GM12878 (cell line): ENCODE data around the gene PDE8B. TPM values are rescaled to one million over a fixed set of nuclear protein-coding genes. Genes with fewer than 3 reads are reported as not detected.

Experiments used
- CHD4 ChIP-seq: fragments of 200-600 bp; sonication (generic); IDR thresholded peaks from 2 replicates; pipeline ENCODE4 v1.6.1; 2016; ENCODE audit warnings: mild to moderate bottlenecking
- HSF1 ChIP-seq: fragments of 150-350 bp; IDR thresholded peaks from 2 replicates; pipeline ENCODE4 v1.6.1; 2014; ENCODE audit warnings: mild to moderate bottlenecking, low read depth, low read length
- IKZF1 ChIP-seq: fragments of 450-650 bp; conservative IDR thresholded peaks from 2 replicates; pipeline ENCODE4 v1.6.1; 2017; ENCODE audit warnings: antibody characterized with exemption, mild to moderate bottlenecking
- NFYA ChIP-seq: IDR thresholded peaks from 2 replicates; pipeline ENCODE4 v1.6.1; 2011; ENCODE audit warnings: low read depth, mild to moderate bottlenecking, low read length, improper control_type of control experiment, borderline replicate concordance
- RUNX3 ChIP-seq: IDR thresholded peaks from 2 replicates; pipeline ENCODE4 v1.6.1; 2012; ENCODE audit warnings: low read length, inconsistent platforms
- SPI1 ChIP-seq: IDR thresholded peaks from 2 replicates; pipeline ENCODE4 v1.6.1; 2011; ENCODE audit warnings: low read depth, mild to moderate bottlenecking, low read length, moderate library complexity, borderline replicate concordance; ENCODE audit not compliant: insufficient read depth
- SRF ChIP-seq, 2 experiments: IDR thresholded peaks; 2 replicates each; pipeline ENCODE4 v1.6.1; 2011; ENCODE audit warnings: low read depth in 2 of 2, low read length in 2 of 2, mild to moderate bottlenecking in 1 of 2, moderate library complexity in 1 of 2
- TCF12 ChIP-seq: IDR thresholded peaks from 2 replicates; pipeline ENCODE4 v1.6.1; 2011; ENCODE audit warnings: low read depth, mild to moderate bottlenecking, low read length
- ZBTB4 ChIP-seq: fragments of 450-650 bp; formaldehyde crosslinking; IDR thresholded peaks from 2 replicates; pipeline ENCODE4 v1.4.0; 2022; ENCODE audit warnings: mild to moderate bottlenecking, moderate library complexity
- polyA plus RNA-seq, 11 experiments: library from polyadenylated mRNA; depleted of rRNA in 4 of 11; unstranded in 6 of 11; stranded (reverse) in 5 of 11; fragments of >200 nt; fragmentation: Nextera tagmentation in 4 of 11; fragmentation: Illumina TruSeq in 1 of 11; extraction: Ambion mirVana in 4 of 11; extraction: Trizol in 1 of 11; gene quantifications; 1 replicate in 1 of 11; 2 replicates in 10 of 11; pipeline versions ENCODE4 v1.2.1 to v1.2.3, GENCODE V29; 2011 to 2016; ENCODE audit warnings: inconsistent platforms in 2 of 11, missing spikeins in 2 of 11, low read depth in 1 of 11
- total RNA-seq, 4 experiments: library from RNA; depleted of rRNA in 3 of 4; stranded (reverse); fragments of >200 nt in 3 of 4; fragmentation: Illumina TruSeq in 1 of 4; extraction: Trizol in 1 of 4; gene quantifications; 2 replicates each; pipeline versions ENCODE4 v1.2.1 to v1.2.3, GENCODE V29; 2013 to 2021
- TF ChIP-seq, protein P1 (sequence below): fragments of 450-650 bp; IDR thresholded peaks from 2 replicates; pipeline ENCODE4 v1.6.1; 2018; ENCODE audit warnings: mild to moderate bottlenecking, low read depth, moderate library complexity; ENCODE audit not compliant: partially characterized antibody

The PDE8B gene
- total and polyA plus RNA-seq, 10 of the 15 experiments (the other 5 are each of a cell fraction or from before 2014, with no cell fraction given) = 0.03 to 0.44 (median 0.20) TPM; not detected in 3

GRCh38 chr5:77309140-77309539 lies 98.7 kb downstream of the PDE8B start (continued):
- TF ChIP-seq CHD4 = no peak
- TF ChIP-seq RUNX3 = no peak
- no peak for TF ChIP-seq NFYA
- no peak for TF ChIP-seq HSF1
- no peak for TF ChIP-seq ZBTB4 (CRISPR knock-in tag)
- TF ChIP-seq, protein P1, sequence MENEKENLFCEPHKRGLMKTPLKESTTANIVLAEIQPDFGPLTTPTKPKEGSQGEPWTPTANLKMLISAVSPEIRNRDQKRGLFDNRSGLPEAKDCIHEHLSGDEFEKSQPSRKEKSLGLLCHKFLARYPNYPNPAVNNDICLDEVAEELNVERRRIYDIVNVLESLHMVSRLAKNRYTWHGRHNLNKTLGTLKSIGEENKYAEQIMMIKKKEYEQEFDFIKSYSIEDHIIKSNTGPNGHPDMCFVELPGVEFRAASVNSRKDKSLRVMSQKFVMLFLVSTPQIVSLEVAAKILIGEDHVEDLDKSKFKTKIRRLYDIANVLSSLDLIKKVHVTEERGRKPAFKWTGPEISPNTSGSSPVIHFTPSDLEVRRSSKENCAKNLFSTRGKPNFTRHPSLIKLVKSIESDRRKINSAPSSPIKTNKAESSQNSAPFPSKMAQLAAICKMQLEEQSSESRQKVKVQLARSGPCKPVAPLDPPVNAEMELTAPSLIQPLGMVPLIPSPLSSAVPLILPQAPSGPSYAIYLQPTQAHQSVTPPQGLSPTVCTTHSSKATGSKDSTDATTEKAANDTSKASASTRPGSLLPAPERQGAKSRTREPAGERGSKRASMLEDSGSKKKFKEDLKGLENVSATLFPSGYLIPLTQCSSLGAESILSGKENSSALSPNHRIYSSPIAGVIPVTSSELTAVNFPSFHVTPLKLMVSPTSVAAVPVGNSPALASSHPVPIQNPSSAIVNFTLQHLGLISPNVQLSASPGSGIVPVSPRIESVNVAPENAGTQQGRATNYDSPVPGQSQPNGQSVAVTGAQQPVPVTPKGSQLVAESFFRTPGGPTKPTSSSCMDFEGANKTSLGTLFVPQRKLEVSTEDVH = no peak
- no peak for TF ChIP-seq TCF12
- no peak for TF ChIP-seq IKZF1
- TF ChIP-seq SRF (IDR thresholded peaks at IDR 0.05; ENCODE audit: low read depth in 2 of 2, low read length in 2 of 2) = no peak
- TF ChIP-seq SPI1 = no peak
